H1 (cell line): ENCODE measurements around the gene SLC5A10. TPM values are rescaled to one million over a fixed set of nuclear protein-coding genes. Genes with fewer than 3 reads are reported as not detected.
A peak's percentile ranks its signal among the peaks of the same experiment; 100 is the strongest.

ENCODE experiments used
- CTCF ChIA-PET: fragments of 300-600 bp; sonication (Branson Sonifier 250); formaldehyde crosslinking; loops from one replicate; lab custom pipeline; 2021; ENCODE audit not compliant: partially characterized antibody; lab: Charles Lee
- POLR2A ChIA-PET: fragments of 300-600 bp; sonication (Branson Sonifier 250); formaldehyde crosslinking; loops from one replicate; lab custom pipeline; 2021; ENCODE audit warnings: inconsistent platforms; ENCODE audit not compliant: partially characterized antibody; lab: Charles Lee
- DNase-seq, 2 experiments: peaks; one replicate each; pipeline versions ENCODE4 v3.0.0 to v3.0.0-alpha.2; 2010 to 2022; ENCODE audit warnings: low spot score in 2 of 2, low read depth in 1 of 2, mixed read lengths in 1 of 2
- FAIRE-seq: peaks from 2 replicates; lab custom pipeline; 2011; peaks lifted over from hg19 to GRCh38; lab: Jason Lieb, UNC
- H2AFZ ChIP-seq: 2 replicates; pipeline ENCODE4 v1.8.1; 2012; ENCODE audit warnings: low read length, inconsistent platforms
- H2AK5ac ChIP-seq: 2 replicates; pipeline ENCODE4 v1.6.1; 2013; ENCODE audit warnings: low read depth, low read length
- H2BK120ac ChIP-seq: replicated peaks from 2 replicates; pipeline ENCODE3; 2013; ENCODE audit warnings: low read depth, low read length, inconsistent platforms
- H2BK12ac ChIP-seq: 2 replicates; pipeline ENCODE4 v1.6.1; 2013; ENCODE audit warnings: low read depth, low read length
- H2BK15ac ChIP-seq: 2 replicates; pipeline ENCODE4 v1.6.1; 2013; ENCODE audit warnings: low read length
- H2BK20ac ChIP-seq: 2 replicates; pipeline ENCODE4 v1.6.1; 2013; ENCODE audit warnings: low read length
- H2BK5ac ChIP-seq: 2 replicates; pipeline ENCODE4 v1.6.1; 2013; ENCODE audit warnings: low read depth, low read length
- H3K14ac ChIP-seq: 2 replicates; pipeline ENCODE4 v1.6.1; 2013; ENCODE audit warnings: inconsistent platforms; ENCODE audit not compliant: insufficient read length
- H3K18ac ChIP-seq: 2 replicates; pipeline ENCODE4 v1.6.1; 2013; ENCODE audit warnings: low read length; ENCODE audit errors: extremely low read depth
- H3K23ac ChIP-seq: 2 replicates; pipeline ENCODE4 v1.6.1; 2013; ENCODE audit warnings: inconsistent platforms; ENCODE audit not compliant: insufficient read length
- H3K23me2 ChIP-seq: 2 replicates; pipeline ENCODE4 v1.6.1; 2013; ENCODE audit warnings: low read depth, low read length
- H3K27ac ChIP-seq: 2 replicates; pipeline ENCODE4 v1.6.1; 2011; ENCODE audit warnings: low read depth, low read length, inconsistent platforms
- H3K27me3 ChIP-seq, 4 experiments: replicated peaks in 1 of 4; 1 replicate in 1 of 4; 2 replicates in 3 of 4; pipeline versions ENCODE4 v1.6.1 to v1.8.1; 2011 to 2013; ENCODE audit warnings: low read length in 3 of 4, mild to moderate bottlenecking in 3 of 4, inconsistent platforms in 2 of 4, mixed read lengths in 2 of 4, moderate library complexity in 1 of 4; ENCODE audit not compliant: control insufficient read depth in 3 of 4, insufficient read depth in 3 of 4; ENCODE audit errors: extremely low read depth in 1 of 4
- H3K36me3 ChIP-seq, 4 experiments: 2 replicates each; pipeline versions ENCODE4 v1.6.1 to v1.8.1; 2011 to 2013; ENCODE audit warnings: mild to moderate bottlenecking in 4 of 4, low read length in 3 of 4, moderate library complexity in 2 of 4, control low read depth in 1 of 4, inconsistent platforms in 1 of 4; ENCODE audit not compliant: insufficient read depth in 4 of 4, control insufficient read depth in 2 of 4
- H3K4ac ChIP-seq: replicated peaks from 2 replicates; pipeline ENCODE3; 2013; ENCODE audit warnings: low read length, low read depth, mixed read lengths, inconsistent platforms; ENCODE audit not compliant: insufficient read length
- H3K4me1 ChIP-seq, 4 experiments: replicated peaks in 1 of 4; 1 replicate in 1 of 4; 2 replicates in 3 of 4; pipeline versions ENCODE4 v1.6.1 to v1.8.1; 2011 to 2013; ENCODE audit warnings: low read length in 3 of 4, inconsistent platforms in 2 of 4, mixed read lengths in 1 of 4; ENCODE audit not compliant: insufficient read depth in 4 of 4, control insufficient read depth in 3 of 4
- H3K4me2 ChIP-seq, 2 experiments: 2 replicates each; pipeline versions ENCODE4 v1.6.1 to v1.8.1; 2011 to 2013; ENCODE audit warnings: low read depth in 2 of 2, low read length in 2 of 2, control low read depth in 1 of 2, inconsistent platforms in 1 of 2, mild to moderate bottlenecking in 1 of 2; ENCODE audit not compliant: insufficient read depth in 1 of 2
- H3K4me3 ChIP-seq, 4 experiments: fragments of 200-600, 300-600 bp in 1 of 4; sonication (generic), shearing (Covaris generic), sonication (Bioruptor Twin) in 1 of 4; 2 replicates each; pipeline versions ENCODE4 v1.5.1 to v1.8.1; 2011 to 2016; ENCODE audit warnings: low read length in 4 of 4, low read depth in 3 of 4, control low read depth in 2 of 4, inconsistent platforms in 2 of 4, mild to moderate bottlenecking in 2 of 4, mixed read lengths in 1 of 4, moderate library complexity in 1 of 4; ENCODE audit not compliant: insufficient read depth in 2 of 4; ENCODE audit errors: extremely low read depth in 1 of 4
- H3K56ac ChIP-seq: replicated peaks from 2 replicates; pipeline ENCODE3; 2013; ENCODE audit warnings: low read depth, mild to moderate bottlenecking, mixed read lengths, low read length, inconsistent platforms; ENCODE audit not compliant: insufficient read length
- H3K79me1 ChIP-seq: 2 replicates; pipeline ENCODE4 v1.6.1; 2013; ENCODE audit warnings: low read depth, low read length, control low read depth
- H3K79me2 ChIP-seq, 2 experiments: 2 replicates each; pipeline versions ENCODE4 v1.6.1 to v1.8.1; 2012 to 2013; ENCODE audit warnings: low read length in 2 of 2, mild to moderate bottlenecking in 2 of 2, inconsistent platforms in 1 of 2; ENCODE audit not compliant: insufficient read depth in 2 of 2, control insufficient read depth in 1 of 2
- H3K9ac ChIP-seq, 4 experiments: replicated peaks in 1 of 4; 1 replicate in 1 of 4; 2 replicates in 3 of 4; pipeline versions ENCODE4 v1.6.1 to v1.8.1; 2011 to 2013; ENCODE audit warnings: low read depth in 3 of 4, low read length in 3 of 4, control low read depth in 2 of 4, mild to moderate bottlenecking in 2 of 4, moderate library complexity in 2 of 4, inconsistent platforms in 1 of 4; ENCODE audit errors: extremely low read depth in 1 of 4
- H3K9me3 ChIP-seq, 2 experiments: 2 replicates each; pipeline versions ENCODE4 v1.6.1 to v1.8.1; 2012 to 2013; ENCODE audit warnings: mild to moderate bottlenecking in 2 of 2, moderate library complexity in 2 of 2, control low read depth in 1 of 2, inconsistent platforms in 1 of 2, low read depth in 1 of 2, low read length in 1 of 2, mixed read lengths in 1 of 2; ENCODE audit not compliant: insufficient read depth in 2 of 2
- H4K20me1 ChIP-seq, 2 experiments: replicated peaks in 1 of 2; 2 replicates each; pipeline versions ENCODE3 to v1.8.1; 2011 to 2013; ENCODE audit warnings: inconsistent platforms in 2 of 2, low read length in 2 of 2, mild to moderate bottlenecking in 1 of 2; ENCODE audit not compliant: insufficient read depth in 2 of 2, control insufficient read depth in 1 of 2
- H4K5ac ChIP-seq: 2 replicates; pipeline ENCODE4 v1.6.1; 2013; ENCODE audit warnings: low read length, low read depth, mixed read lengths, inconsistent platforms; ENCODE audit not compliant: insufficient read length
- H4K8ac ChIP-seq: 2 replicates; pipeline ENCODE4 v1.8.0; 2013; ENCODE audit warnings: mild to moderate bottlenecking, moderate library complexity, low read length, inconsistent platforms; ENCODE audit not compliant: insufficient read depth; ENCODE audit errors: extremely low read depth
- H4K91ac ChIP-seq: replicated peaks from 2 replicates; pipeline ENCODE3; 2013; ENCODE audit warnings: low read length, mixed read lengths, inconsistent platforms; ENCODE audit not compliant: insufficient read length
- SP1 ChIP-seq: IDR thresholded peaks from 2 replicates; pipeline ENCODE4 v1.6.1; 2011; ENCODE audit warnings: low read depth, low read length
- TCF12 ChIP-seq: IDR thresholded peaks from 2 replicates; pipeline ENCODE4 v1.6.1; 2011; ENCODE audit warnings: low read depth, mild to moderate bottlenecking, low read length
- WGBS, 2 experiments: shearing (Covaris generic) in 1 of 2; methylation state at CpG; one replicate each; pipeline versions ENCODE4 v1.1.6 to v1.1.7; 2013 to 2015; ENCODE audit warnings: low lambda C conversion rate in 2 of 2, mixed read lengths in 2 of 2, inconsistent platforms in 1 of 2, low coverage in 1 of 2, missing lambda C conversion rate in 1 of 2; ENCODE audit not compliant: insufficient replicate concordance in 2 of 2, insufficient coverage in 1 of 2, insufficient read length in 1 of 2; ENCODE audit errors: extremely low coverage in 1 of 2, missing lambda C conversion rate in 1 of 2; 5-methylcytosine and 5-hydroxymethylcytosine counted together
- polyA plus RNA-seq, 7 experiments: library from polyadenylated mRNA; depleted of rRNA in 3 of 7; stranded (reverse) in 5 of 7; unstranded in 2 of 7; fragments of >200 nt in 5 of 7; fragments of 200-250 nt in 2 of 7; gene quantifications; 1 replicate in 5 of 7; 2 replicates in 1 of 7; 4 replicates in 1 of 7; pipeline versions ENCODE4 v1.2.1 to v1.2.3, GENCODE V29; 2011 to 2013; ENCODE audit warnings: missing spikeins in 2 of 7, mixed read lengths in 2 of 7
- total RNA-seq: library from RNA; stranded (reverse); fragmentation: NEBNext Ultra II Directional; extraction: Animal tissue kit (Norgen Biotek cat#: 25700); gene quantifications from 2 replicates; pipeline ENCODE4 v1.2.1, GENCODE V29; 2021
- TF ChIP-seq, protein P1 (sequence below): IDR thresholded peaks from 2 replicates; pipeline ENCODE4 v1.6.1; 2012; ENCODE audit warnings: inconsistent platforms

SLC5A10 gene
- total and polyA plus RNA-seq, 2 of the 8 experiments (the other 6 are each of a cell fraction or from before 2014, with no cell fraction given) = 0.05 to 0.11 TPM

DNA sequence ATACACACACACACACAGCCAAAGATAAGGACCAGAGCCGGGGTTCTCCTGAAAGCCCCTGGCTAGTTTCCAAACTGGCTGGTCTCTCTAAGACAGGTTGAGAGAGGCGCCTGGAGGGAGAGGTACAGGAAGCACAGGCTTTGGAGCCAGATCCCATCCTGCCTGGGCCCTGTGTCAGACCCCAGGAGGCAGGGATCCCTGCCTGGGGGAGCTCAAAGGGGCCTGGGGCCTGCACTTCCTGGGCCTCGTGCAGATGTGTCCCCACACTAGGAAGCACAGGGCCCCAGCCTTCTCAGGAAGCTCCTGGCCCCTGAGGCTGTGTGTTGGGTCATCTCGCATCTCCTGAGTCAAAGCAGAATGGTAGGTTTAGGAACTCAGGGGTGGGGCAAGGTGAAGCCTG, 16.0 kb downstream of the SLC5A10 start:
- no peak overlapping the region for H3K14ac ChIP-seq
- H2BK15ac ChIP-seq = 0 out of 2 replicates have a peak overlapping the region, but pooled peaks have one; percentile 61
- no peak overlapping the region for H2AFZ ChIP-seq
- H2AK5ac ChIP-seq = no peak overlapping the region
- H2BK12ac ChIP-seq = no peak overlapping the region
- H4K8ac ChIP-seq = peak overlapping the region; percentile 11; the same call in 1 of the 2 replicates
- H3K18ac ChIP-seq = no peak overlapping the region
- FAIRE-seq (no peak), DNase-seq (no peak)
- no peak overlapping the region for H4K91ac ChIP-seq
- H3K27ac ChIP-seq = peak overlapping the region; percentile 58; the same call in 1 of the 2 replicates
- H2BK120ac ChIP-seq = no peak overlapping the region
- H4K5ac ChIP-seq = no peak overlapping the region
- ChIA-PET POLR2A (interaction anchor here (1.0 kb wide), 1 partner anchor 42 kb away, joined by 3 read pairs; no protein-coding TSS in a partner anchor), CTCF (interaction anchor here (1.3 to 1.6 kb wide), 2 partner anchors 29 to 34 kb away, joined by 3 to 4 read pairs; no protein-coding TSS in a partner anchor)
- no peak overlapping the region for H3K23ac ChIP-seq
- WGBS, 2 experiments = 82% methylated on average over 4 of the region's 4 CpGs; no CpG with 5 or more reads in 1 of the 2 experiments
- no peaks in the 10 kb centered on the region for H3K27me3 ChIP-seq
- H3K79me2 ChIP-seq = no peaks in the 10 kb centered on the region
- peaks cover 1% of the 10 kb centered on the region; the same call in 1 of the 2 replicates for H3K79me1 ChIP-seq
- H3K4me1 ChIP-seq = peaks cover 0 to 29% (median 18%) of the 10 kb centered on the region in 4 experiments; a peak in 6 of 7 replicates
- peak overlapping the region; percentile 72 for H3K4ac ChIP-seq
- no peak overlapping the region for H3K4me2 ChIP-seq
- TF ChIP-seq SP1 (no peak), TCF12 (no peak)
- TF ChIP-seq, protein P1, sequence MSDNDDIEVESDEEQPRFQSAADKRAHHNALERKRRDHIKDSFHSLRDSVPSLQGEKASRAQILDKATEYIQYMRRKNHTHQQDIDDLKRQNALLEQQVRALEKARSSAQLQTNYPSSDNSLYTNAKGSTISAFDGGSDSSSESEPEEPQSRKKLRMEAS = no peak
- no peak overlapping the region for H2BK20ac ChIP-seq
- H3K23me2 ChIP-seq = no peaks in the 10 kb centered on the region
- no peak overlapping the region for H3K56ac ChIP-seq
- peaks cover 0 to 9% of the 10 kb centered on the region in 2 experiments for H4K20me1 ChIP-seq
- no peak overlapping the region; a peak in 1 of 7 replicates for H3K9ac ChIP-seq
- peak overlapping the region; percentile 75; the same call in 1 of the 2 replicates for H2BK5ac ChIP-seq
- no peak overlapping the region for H3K4me3 ChIP-seq
- H3K36me3 ChIP-seq = peaks cover 6 to 14% (median 8%) of the 10 kb centered on the region in 4 experiments; a peak in 5 of 8 replicates
- H3K9me3 ChIP-seq = no peaks in the 10 kb centered on the region
